ENCODE results near the gene SLC39A11. TPM values are rescaled to one million over a fixed set of nuclear protein-coding genes. Genes with fewer than 3 reads are reported as not detected.

SLC39A11 gene
- total RNA-seq, 2 donors from 2014 or later, result 23.3 to 32.5 TPM

- Mint-ChIP-seq H3K27me3 (no peaks in the 10 kb centered on the region), H3K27ac (no peak overlapping the region), H3K4me3 (no peak overlapping the region), H3K4me1 (peaks cover 36% of the 10 kb centered on the region), H3K36me3 (ENCODE audit: low read depth) (no peaks in the 10 kb centered on the region)
- no peak for ATAC-seq
- DNase-seq, result no peak
- no peaks in the 10 kb centered on the region for H3K9me3 ChIP-seq (ENCODE audit: control insufficient read depth, low read length, poor library complexity, severe bottlenecking)
Measured at GRCh38 chr17:72724267-72724666, 368.2 kb downstream of the SLC39A11 start.

GRCh38 chr17:72723711-72724110 lies 368.8 kb downstream of the SLC39A11 start:
- H3K27ac Mint-ChIP-seq, result peak overlapping the region; percentile 41
- no peak for DNase-seq
- no peaks in the 10 kb centered on the region for H3K9me3 ChIP-seq (ENCODE audit: control insufficient read depth, low read length, poor library complexity, severe bottlenecking)
- H3K4me1 Mint-ChIP-seq, result peaks cover 38% of the 10 kb centered on the region
- no peaks in the 10 kb centered on the region for H3K36me3 Mint-ChIP-seq (ENCODE audit: low read depth)
- ATAC-seq, result no peak
- no peak overlapping the region for H3K4me3 Mint-ChIP-seq
- no peaks in the 10 kb centered on the region for H3K27me3 Mint-ChIP-seq

GRCh38 chr17:72720494-72720825 lies 372.0 kb downstream of the SLC39A11 start:
- DNase-seq (no peak), ATAC-seq (no peak)
- no peaks in the 10 kb centered on the region for H3K9me3 ChIP-seq (ENCODE audit: control insufficient read depth, low read length, poor library complexity, severe bottlenecking)
- peak overlapping the region; percentile 96 for H3K27ac Mint-ChIP-seq
- peaks cover 19% of the 10 kb centered on the region for H3K4me1 Mint-ChIP-seq
- no peaks in the 10 kb centered on the region for H3K27me3 Mint-ChIP-seq
- peak overlapping the region; percentile 87 for H3K4me3 Mint-ChIP-seq
- no peaks in the 10 kb centered on the region for H3K36me3 Mint-ChIP-seq (ENCODE audit: low read depth)

GRCh38 chr17:72719578-72720493 lies 372.7 kb downstream of the SLC39A11 start:
- DNase-seq (peak in 2 of 3 donors; percentile 19 to 22), ATAC-seq (peak; percentile 94)
- no peaks in the 10 kb centered on the region for H3K9me3 ChIP-seq (ENCODE audit: control insufficient read depth, low read length, poor library complexity, severe bottlenecking)
- no peaks in the 10 kb centered on the region for H3K36me3 Mint-ChIP-seq (ENCODE audit: low read depth)
- H3K4me3 Mint-ChIP-seq, result peak overlapping the region; percentile 87
- H3K27me3 Mint-ChIP-seq, result no peaks in the 10 kb centered on the region
- peak overlapping the region; percentile 96 for H3K27ac Mint-ChIP-seq
- peaks cover 17% of the 10 kb centered on the region for H3K4me1 Mint-ChIP-seq

- H3K27me3 Mint-ChIP-seq, result no peaks in the 10 kb centered on the region
- peaks cover 17% of the 10 kb centered on the region for H3K4me1 Mint-ChIP-seq
- no peak for DNase-seq
- no peaks in the 10 kb centered on the region for H3K36me3 Mint-ChIP-seq (ENCODE audit: low read depth)
- peak overlapping the region; percentile 87 for H3K4me3 Mint-ChIP-seq
- H3K27ac Mint-ChIP-seq, result peak overlapping the region; percentile 96
- ATAC-seq, result peak; percentile 33
- H3K9me3 ChIP-seq (ENCODE audit: control insufficient read depth, low read length, poor library complexity, severe bottlenecking), result no peaks in the 10 kb centered on the region
Measured at GRCh38 chr17:72719206-72719577, 373.3 kb downstream of the SLC39A11 start.

GRCh38 chr17:72717676-72718075 lies 374.8 kb downstream of the SLC39A11 start:
- H3K4me1 Mint-ChIP-seq, result peaks cover 17% of the 10 kb centered on the region
- no peaks in the 10 kb centered on the region for H3K36me3 Mint-ChIP-seq (ENCODE audit: low read depth)
- no peak overlapping the region for H3K4me3 Mint-ChIP-seq
- no peak for DNase-seq
- no peak for ATAC-seq
- H3K27me3 Mint-ChIP-seq, result no peaks in the 10 kb centered on the region
- peak overlapping the region; percentile 96 for H3K27ac Mint-ChIP-seq
- H3K9me3 ChIP-seq (ENCODE audit: control insufficient read depth, low read length, poor library complexity, severe bottlenecking), result no peaks in the 10 kb centered on the region

GRCh38 chr17:72717276-72717675 lies 375.2 kb downstream of the SLC39A11 start:
- H3K4me3 Mint-ChIP-seq, result no peak overlapping the region
- H3K4me1 Mint-ChIP-seq, result peaks cover 17% of the 10 kb centered on the region
- no peaks in the 10 kb centered on the region for H3K9me3 ChIP-seq (ENCODE audit: control insufficient read depth, low read length, poor library complexity, severe bottlenecking)
- H3K27ac Mint-ChIP-seq, result peak overlapping the region; percentile 96
- no peaks in the 10 kb centered on the region for H3K27me3 Mint-ChIP-seq
- DNase-seq (no peak), ATAC-seq (no peak)
- no peaks in the 10 kb centered on the region for H3K36me3 Mint-ChIP-seq (ENCODE audit: low read depth)

- no peak overlapping the region for H3K27ac Mint-ChIP-seq
- no peaks in the 10 kb centered on the region for H3K27me3 Mint-ChIP-seq
- no peaks in the 10 kb centered on the region for H3K36me3 Mint-ChIP-seq (ENCODE audit: low read depth)
- ATAC-seq (no peak), DNase-seq (no peak)
- no peaks in the 10 kb centered on the region for H3K9me3 ChIP-seq (ENCODE audit: control insufficient read depth, low read length, poor library complexity, severe bottlenecking)
- H3K4me3 Mint-ChIP-seq, result no peak overlapping the region
- H3K4me1 Mint-ChIP-seq, result peaks cover 17% of the 10 kb centered on the region
Measured at GRCh38 chr17:72715906-72716572, 376.4 kb downstream of the SLC39A11 start.

GRCh38 chr17:72714357-72714966 lies 378.0 kb downstream of the SLC39A11 start:
- ATAC-seq (no peak), DNase-seq (no peak)
- Mint-ChIP-seq H3K4me1 (peaks cover 13% of the 10 kb centered on the region), H3K36me3 (ENCODE audit: low read depth) (no peaks in the 10 kb centered on the region), H3K4me3 (no peak overlapping the region), H3K27me3 (no peaks in the 10 kb centered on the region), H3K27ac (no peak overlapping the region)
- H3K9me3 ChIP-seq (ENCODE audit: control insufficient read depth, low read length, poor library complexity, severe bottlenecking), result no peaks in the 10 kb centered on the region

GRCh38 chr17:72713701-72714100 lies 378.8 kb downstream of the SLC39A11 start:
- ATAC-seq (no peak), DNase-seq (no peak)
- Mint-ChIP-seq H3K36me3 (ENCODE audit: low read depth) (no peaks in the 10 kb centered on the region), H3K4me1 (peaks cover 14% of the 10 kb centered on the region), H3K4me3 (no peak overlapping the region), H3K27me3 (no peaks in the 10 kb centered on the region), H3K27ac (no peak overlapping the region)
- H3K9me3 ChIP-seq (ENCODE audit: control insufficient read depth, low read length, poor library complexity, severe bottlenecking), result no peaks in the 10 kb centered on the region

- Mint-ChIP-seq H3K4me1 (peaks cover 13% of the 10 kb centered on the region), H3K27me3 (no peaks in the 10 kb centered on the region), H3K4me3 (no peak overlapping the region), H3K27ac (no peak overlapping the region), H3K36me3 (ENCODE audit: low read depth) (no peaks in the 10 kb centered on the region)
- H3K9me3 ChIP-seq (ENCODE audit: control insufficient read depth, low read length, poor library complexity, severe bottlenecking), result no peaks in the 10 kb centered on the region
- DNase-seq (no peak), ATAC-seq (no peak)
Measured at GRCh38 chr17:72711521-72712310, 380.8 kb downstream of the SLC39A11 start.

GRCh38 chr17:72710834-72711233 lies 381.7 kb downstream of the SLC39A11 start:
- H3K9me3 ChIP-seq (ENCODE audit: control insufficient read depth, low read length, poor library complexity, severe bottlenecking), result no peaks in the 10 kb centered on the region
- Mint-ChIP-seq H3K27me3 (no peaks in the 10 kb centered on the region), H3K4me3 (no peak overlapping the region), H3K4me1 (peaks cover 13% of the 10 kb centered on the region), H3K27ac (no peak overlapping the region), H3K36me3 (ENCODE audit: low read depth) (no peaks in the 10 kb centered on the region)
- DNase-seq (no peak), ATAC-seq (no peak)

- Mint-ChIP-seq H3K4me1 (peaks cover 13% of the 10 kb centered on the region), H3K36me3 (ENCODE audit: low read depth) (no peaks in the 10 kb centered on the region)
Measured at GRCh38 chr17:72710202-72710601, 382.3 kb downstream of the SLC39A11 start.

More at GRCh38 chr17:72710202-72710601, 382.3 kb downstream of the SLC39A11 start:
- ATAC-seq (no peak), DNase-seq (no peak)
- no peak overlapping the region for H3K27ac Mint-ChIP-seq
- H3K4me3 Mint-ChIP-seq, result peak overlapping the region; percentile 4
- H3K9me3 ChIP-seq (ENCODE audit: control insufficient read depth, low read length, poor library complexity, severe bottlenecking), result no peaks in the 10 kb centered on the region
- no peaks in the 10 kb centered on the region for H3K27me3 Mint-ChIP-seq
